CD4-positive, alpha-beta T cell (primary cell): ENCODE measurements around the gene ADGRV1. TPM values are rescaled to one million over a fixed set of nuclear protein-coding genes. Genes with fewer than 3 reads are reported as not detected.
"Not testable (repeated sequence)": the region's sequence is repeated elsewhere in the genome, so short reads cannot be mapped to it uniquely, and the experiment has no call there.

Source experiments
- ATAC-seq: fragments of 200-7000 bp; cut with Tn5 transposase; one replicate; pipeline ENCODE4 v1.10.0; 2022; ENCODE audit warnings: mild to moderate bottlenecking; ENCODE audit not compliant: poor library complexity
- CTCF ChIA-PET: fragments of 350-600 bp; sonication (Branson Sonifier 250); formaldehyde crosslinking; loops from one replicate; lab custom pipeline; 2021; ENCODE audit warnings: antibody characterized with exemption, inconsistent platforms; lab: Charles Lee
- POLR2A ChIA-PET: fragments of 350-600 bp; sonication (Branson Sonifier 250); formaldehyde crosslinking; loops from one replicate; lab custom pipeline; 2021; ENCODE audit warnings: antibody characterized with exemption, inconsistent platforms; lab: Charles Lee
- DNase-seq, 14 experiments: peaks; one replicate each; pipeline ENCODE4 v3.0.0-alpha.2; 2013 to 2020; ENCODE audit warnings: mixed read lengths in 2 of 14
- H3K27ac ChIP-seq, 2 donors: one replicate each; pipeline versions ENCODE4 v1.5.1 to v1.7.0; 2013; ENCODE audit warnings: low read length in 2 of 2, low read depth in 1 of 2, mild to moderate bottlenecking in 1 of 2
- H3K27me3 ChIP-seq, 2 experiments: 1 replicate in 1 of 2; 2 replicates in 1 of 2; pipeline versions ENCODE4 v1.6.1 to v1.7.0; 2013; ENCODE audit warnings: low read length in 2 of 2, control low read depth in 1 of 2, mild to moderate bottlenecking in 1 of 2, moderate library complexity in 1 of 2; ENCODE audit not compliant: insufficient read depth in 2 of 2, control insufficient read depth in 1 of 2
- H3K36me3 ChIP-seq: one replicate; pipeline ENCODE4 v1.6.1; 2013; ENCODE audit warnings: low read length, control low read depth; ENCODE audit not compliant: insufficient read depth
- H3K4me1 ChIP-seq: one replicate; pipeline ENCODE4 v1.6.1; 2013; ENCODE audit warnings: low read length, control low read depth; ENCODE audit not compliant: insufficient read depth
- H3K4me3 ChIP-seq: one replicate; pipeline ENCODE4 v1.5.1; 2013; ENCODE audit warnings: mild to moderate bottlenecking, low read length, moderate library complexity
- H3K9me3 ChIP-seq, 2 experiments: 1 replicate in 1 of 2; 2 replicates in 1 of 2; pipeline versions ENCODE4 v1.6.1 to v1.7.0; 2013; ENCODE audit warnings: low read length in 2 of 2, mild to moderate bottlenecking in 2 of 2, control low read depth in 1 of 2, moderate library complexity in 1 of 2; ENCODE audit not compliant: control insufficient read depth in 1 of 2, insufficient read depth in 1 of 2
- H3K27ac Mint-ChIP-seq: one replicate; pipeline ENCODE4 v1.8.0; 2020; ENCODE audit warnings: mixed read lengths
- H3K27me3 Mint-ChIP-seq: one replicate; pipeline ENCODE4 v1.8.0; 2021; ENCODE audit warnings: mixed read lengths
- H3K36me3 Mint-ChIP-seq: one replicate; pipeline ENCODE4 v1.8.0; 2021; ENCODE audit warnings: low read depth, mixed read lengths
- H3K4me1 Mint-ChIP-seq: one replicate; pipeline ENCODE4 v1.8.0; 2021; ENCODE audit warnings: low read depth, mixed read lengths
- H3K4me3 Mint-ChIP-seq: one replicate; pipeline ENCODE4 v1.8.0; 2020; ENCODE audit warnings: mild to moderate bottlenecking, mixed read lengths
- H3K9me3 Mint-ChIP-seq: one replicate; pipeline ENCODE4 v1.8.0; 2020; ENCODE audit warnings: mixed read lengths
- intact Hi-C, 2 experiments: fragments of 100-400 bp; cut with DNase I in 1 of 2; cut with micrococcal nuclease in 1 of 2; formaldehyde crosslinking; loops; one replicate each; pipeline versions ENCODE4 v1.15.1 to v1.9.0; 2023 to 2025; cut with DNase I, micrococcal nuclease
- total RNA-seq, 174 experiments: library from RNA in 2 of 174; stranded (reverse) in 2 of 174; gene quantifications; one replicate each; pipeline ENCODE4 v1.2.3 and lab custom pipeline; 2021 to 2026
- TF ChIP-seq, protein P1 (sequence below): fragments of 200-600 bp; IDR thresholded peaks from one replicate; pipeline ENCODE4 v1.8.0; 2022; ENCODE audit warnings: antibody characterized with exemption, mild to moderate bottlenecking

Gene ADGRV1
- total RNA-seq, 2 experiments from 2014 or later = 0.81 to 1.2 TPM

DNA sequence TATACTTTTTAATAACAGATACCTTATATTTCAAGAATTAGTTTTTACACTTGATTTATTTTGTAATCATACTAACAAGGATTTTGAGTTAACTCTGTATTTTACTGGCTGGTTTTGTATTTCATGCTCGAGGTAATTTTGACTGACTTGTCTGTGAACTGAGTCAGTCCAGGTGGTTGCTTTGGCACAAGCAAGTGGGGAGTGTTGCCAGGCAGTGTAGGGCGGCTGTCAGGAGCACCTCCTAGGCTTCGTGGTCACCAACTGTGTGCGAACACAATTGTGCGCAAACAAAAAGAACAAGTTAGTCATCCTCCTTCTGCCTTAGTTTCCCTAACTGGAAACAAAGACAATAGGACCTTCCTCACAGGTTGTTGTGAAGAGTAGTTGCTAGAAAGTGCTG is 286.3 kb downstream of the ADGRV1 start:
- ChIA-PET POLR2A (no interaction called here), CTCF (no interaction called here)
- Histone ChIP-seq H3K9me3 (peaks cover 0 to 7% of the 10 kb centered on the region in 2 experiments), H3K27ac (no peak overlapping the region), H3K36me3 (no peaks in the 10 kb centered on the region), H3K4me1 (no peaks in the 10 kb centered on the region), H3K4me3 (no peak overlapping the region), H3K27me3 (peaks cover 0 to 2% of the 10 kb centered on the region in 2 experiments)
- intact Hi-C loops = no loop called here
- H3K4me3 Mint-ChIP-seq = no peak overlapping the region
- TF ChIP-seq, protein P1, sequence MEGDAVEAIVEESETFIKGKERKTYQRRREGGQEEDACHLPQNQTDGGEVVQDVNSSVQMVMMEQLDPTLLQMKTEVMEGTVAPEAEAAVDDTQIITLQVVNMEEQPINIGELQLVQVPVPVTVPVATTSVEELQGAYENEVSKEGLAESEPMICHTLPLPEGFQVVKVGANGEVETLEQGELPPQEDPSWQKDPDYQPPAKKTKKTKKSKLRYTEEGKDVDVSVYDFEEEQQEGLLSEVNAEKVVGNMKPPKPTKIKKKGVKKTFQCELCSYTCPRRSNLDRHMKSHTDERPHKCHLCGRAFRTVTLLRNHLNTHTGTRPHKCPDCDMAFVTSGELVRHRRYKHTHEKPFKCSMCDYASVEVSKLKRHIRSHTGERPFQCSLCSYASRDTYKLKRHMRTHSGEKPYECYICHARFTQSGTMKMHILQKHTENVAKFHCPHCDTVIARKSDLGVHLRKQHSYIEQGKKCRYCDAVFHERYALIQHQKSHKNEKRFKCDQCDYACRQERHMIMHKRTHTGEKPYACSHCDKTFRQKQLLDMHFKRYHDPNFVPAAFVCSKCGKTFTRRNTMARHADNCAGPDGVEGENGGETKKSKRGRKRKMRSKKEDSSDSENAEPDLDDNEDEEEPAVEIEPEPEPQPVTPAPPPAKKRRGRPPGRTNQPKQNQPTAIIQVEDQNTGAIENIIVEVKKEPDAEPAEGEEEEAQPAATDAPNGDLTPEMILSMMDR = no peak
- no peaks in the 10 kb centered on the region for H3K9me3 Mint-ChIP-seq
- DNase-seq = no peak
- no peak overlapping the region for H3K27ac Mint-ChIP-seq
- H3K4me1 Mint-ChIP-seq = no peaks in the 10 kb centered on the region
- H3K36me3 Mint-ChIP-seq = no peaks in the 10 kb centered on the region
- H3K27me3 Mint-ChIP-seq = peaks cover 42% of the 10 kb centered on the region
- no peak for ATAC-seq

DNA sequence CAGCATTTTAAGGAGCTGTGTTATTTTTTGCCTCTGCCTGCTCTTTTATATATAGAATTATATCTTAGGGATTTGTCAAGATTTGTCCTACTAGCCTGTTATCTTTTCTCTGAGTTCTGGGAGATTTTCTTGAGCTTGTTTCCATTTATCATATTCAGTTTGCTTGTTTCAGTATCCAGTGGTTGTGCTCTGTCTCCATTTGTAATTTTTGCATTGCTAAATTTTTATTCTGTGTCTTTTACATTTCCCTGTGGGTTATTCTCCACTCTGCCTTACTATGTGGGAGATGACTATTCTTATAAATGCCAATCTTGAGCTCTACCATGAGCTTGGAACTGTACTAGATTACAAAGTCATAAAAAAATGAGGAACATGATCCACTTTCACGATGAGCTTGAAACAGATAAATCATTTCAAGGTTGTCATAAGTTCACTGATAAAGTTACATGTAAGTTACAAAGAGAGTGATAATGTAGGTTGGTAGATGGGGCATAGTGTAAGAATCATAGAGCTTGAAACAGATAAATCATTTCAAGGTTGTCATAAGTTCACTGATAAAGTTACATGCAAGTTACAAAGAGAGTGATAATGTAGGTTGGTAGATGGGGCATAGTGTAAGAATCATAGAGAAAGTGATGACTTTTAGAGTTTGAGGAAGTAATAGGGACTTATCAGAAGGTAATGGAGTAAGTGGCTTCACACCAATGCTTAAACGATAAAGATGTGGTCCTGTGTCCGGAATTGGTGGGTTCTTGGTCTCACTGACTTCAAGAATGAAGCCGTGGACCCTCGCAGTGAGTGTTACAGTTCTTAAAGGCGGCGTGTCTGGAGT is 287.3 kb downstream of the ADGRV1 start:
- no peak overlapping the region for H3K27ac Mint-ChIP-seq
- H3K9me3 ChIP-seq = peaks cover 0 to 7% of the 10 kb centered on the region in 2 experiments
- H3K4me3 ChIP-seq = no peak overlapping the region
- no peak overlapping the region for H3K27ac ChIP-seq
- peaks cover 34% of the 10 kb centered on the region for H3K27me3 Mint-ChIP-seq
- ChIA-PET CTCF (no interaction called here), POLR2A (no interaction called here)
- ATAC-seq (no peak), DNase-seq (no peak)
- H3K9me3 Mint-ChIP-seq = no peaks in the 10 kb centered on the region
- H3K4me1 ChIP-seq = no peaks in the 10 kb centered on the region
- TF ChIP-seq, protein P1 = no peak
- peaks cover 0 to 2% of the 10 kb centered on the region in 2 experiments for H3K27me3 ChIP-seq
- no peaks in the 10 kb centered on the region for H3K36me3 ChIP-seq
- H3K4me3 Mint-ChIP-seq = peak overlapping the region; percentile 31
- H3K36me3 Mint-ChIP-seq = no peaks in the 10 kb centered on the region
- H3K4me1 Mint-ChIP-seq = no peaks in the 10 kb centered on the region
- intact Hi-C loops = no loop called here

DNA sequence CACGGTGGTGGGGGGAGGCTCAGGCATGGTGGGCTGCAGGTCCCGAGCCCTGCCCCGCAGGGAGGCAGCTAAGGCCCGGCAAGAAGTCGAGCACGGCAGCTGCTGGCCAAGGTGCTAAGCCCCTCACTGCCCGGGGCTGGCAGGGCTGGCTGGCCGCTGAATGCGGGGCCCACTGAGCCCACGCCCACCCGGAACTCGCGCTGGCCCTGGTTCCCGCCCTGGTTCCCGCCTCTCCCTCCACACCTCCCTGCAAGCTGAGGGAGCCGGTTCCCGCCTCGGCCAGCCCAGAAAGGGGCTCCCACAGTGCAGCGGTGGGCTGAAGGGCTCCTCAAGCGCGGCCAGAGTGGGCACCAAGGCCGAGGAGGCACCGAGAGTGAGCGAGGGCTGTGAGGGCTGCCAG is 289.0 kb downstream of the ADGRV1 start:
- H3K4me3 Mint-ChIP-seq, DNase-seq, H3K4me1 ChIP-seq, intact Hi-C loops, H3K36me3 Mint-ChIP-seq, H3K4me3 ChIP-seq, H3K36me3 ChIP-seq, H3K27me3 ChIP-seq, H3K9me3 Mint-ChIP-seq, H3K27ac Mint-ChIP-seq, H3K4me1 Mint-ChIP-seq, POLR2A ChIA-PET, CTCF ChIA-PET, H3K9me3 ChIP-seq, ATAC-seq, H3K27ac ChIP-seq: not testable (repeated sequence)
- H3K27me3 Mint-ChIP-seq = peaks cover 29% of the 10 kb centered on the region

DNA sequence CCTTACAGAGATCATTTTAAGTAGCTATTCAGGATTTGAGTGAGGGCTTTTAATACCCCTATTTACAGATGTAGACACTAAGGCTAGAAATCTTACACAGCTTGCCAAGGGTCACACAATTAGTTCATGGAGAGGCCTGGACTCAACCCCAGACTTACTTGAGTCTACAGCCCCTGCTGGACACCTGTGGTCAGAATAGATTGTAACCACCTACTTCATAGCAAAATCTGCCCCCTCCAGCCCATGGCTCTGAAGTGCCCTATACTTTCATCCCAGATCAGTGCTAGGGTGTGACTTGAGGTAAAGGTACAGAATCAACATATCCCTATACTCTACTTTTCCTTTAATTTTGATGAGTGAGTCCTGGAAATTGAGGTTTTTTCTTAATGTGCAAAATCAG is 291.3 kb downstream of the ADGRV1 start:
- H3K36me3 Mint-ChIP-seq = no peaks in the 10 kb centered on the region
- ATAC-seq (no peak), DNase-seq (no peak)
- Histone ChIP-seq H3K4me1 (no peaks in the 10 kb centered on the region), H3K27me3 (no peaks in the 10 kb centered on the region), H3K9me3 (peaks cover 0 to 7% of the 10 kb centered on the region in 2 experiments), H3K27ac (no peak overlapping the region), H3K36me3 (no peaks in the 10 kb centered on the region), H3K4me3 (no peak overlapping the region)
- H3K4me3 Mint-ChIP-seq = no peak overlapping the region
- H3K27ac Mint-ChIP-seq = no peak overlapping the region
- intact Hi-C loops = no loop called here
- no peaks in the 10 kb centered on the region for H3K9me3 Mint-ChIP-seq
- ChIA-PET POLR2A (no interaction called here), CTCF (no interaction called here)
- TF ChIP-seq, protein P1 = no peak
- H3K4me1 Mint-ChIP-seq = no peaks in the 10 kb centered on the region
- peaks cover 18% of the 10 kb centered on the region for H3K27me3 Mint-ChIP-seq
